Smooth muscle cell of bladder (primary cell): Measurements from ENCODE around the gene PTP4A2. TPM values are rescaled to one million over a fixed set of nuclear protein-coding genes. Genes with fewer than 3 reads are reported as not detected.

Experiments used
- total RNA-seq: library from RNA; depleted of rRNA; stranded (reverse); fragments of >200 nt; gene quantifications from 2 replicates; pipeline ENCODE4 v1.2.3, GENCODE V29; 2014

Gene PTP4A2
- 418 and 546 TPM in 2 replicates for total RNA-seq

GRCh38 chr1:31938184-31938975 lies at the start of gene PTP4A2:
PTP4A2 (minus strand) TSS chr1:31938368; CDS start chr1:31919065, 19,303 bp downstream.

Other genes with a start within 250 kb of the PTP4A2 start
- 137 and 140 TPM in 2 replicates for gene COL16A1, start 234.4 kb downstream of the PTP4A2 start, total RNA-seq
- 5.0 and 7.0 TPM in 2 replicates for gene ADGRB2, start 174.0 kb downstream of the PTP4A2 start, total RNA-seq
- gene SPOCD1, start 122.3 kb downstream of the PTP4A2 start, total RNA-seq: 14.2 and 20.0 TPM in 2 replicates
- 34.3 and 39.8 TPM in 2 replicates for gene KHDRBS1, start 75.5 kb upstream of the PTP4A2 start, total RNA-seq
- 3.6 and 4.6 TPM in 2 replicates for gene TMEM39B, start 134.6 kb upstream of the PTP4A2 start, total RNA-seq
- 22.6 and 29.7 TPM in 2 replicates for gene KPNA6, start 169.7 kb upstream of the PTP4A2 start, total RNA-seq
- gene TXLNA, start 241.3 kb upstream of the PTP4A2 start, total RNA-seq: 101 and 107 TPM in 2 replicates